ENCODE data around the gene RBFA. TPM values are rescaled to one million over a fixed set of nuclear protein-coding genes. Genes with fewer than 3 reads are reported as not detected.

RBFA gene
- total RNA-seq, 2 donors from 2014 or later, result 9.9 to 16.6 TPM

- H3K27ac ChIP-seq, result no peak overlapping the region
- intact Hi-C loops (cut with DNase I), result no loop called here
- WGBS, 2 donors, result 75 to 82% methylated on average over 6 of the region's 6 CpGs
Measured at GRCh38 chr18:80059945-80060344, 25.7 kb downstream of the RBFA start.

DNA sequence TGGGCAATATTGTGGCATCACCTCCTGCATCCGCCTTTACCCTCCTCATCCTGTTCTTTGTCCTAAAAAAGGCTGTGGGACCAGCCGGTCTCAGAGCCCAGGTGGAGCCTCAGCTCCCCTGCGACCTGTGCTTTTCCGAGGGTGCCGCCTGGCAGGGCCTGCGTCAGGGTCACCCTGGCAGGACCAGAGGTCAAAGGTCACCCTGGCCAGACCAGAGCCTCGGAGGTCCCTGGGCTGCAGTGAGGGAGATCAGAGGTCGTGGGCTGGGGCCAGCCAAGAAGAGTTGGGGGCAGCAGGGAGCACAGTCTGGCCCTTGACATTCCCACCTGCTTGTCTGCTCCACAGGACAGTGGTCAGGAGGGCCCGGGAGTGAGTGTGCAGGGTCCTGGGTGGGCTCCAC, 31.5 kb downstream of the RBFA start:
- intact Hi-C loops (cut with DNase I), result no loop called here
- no peak overlapping the region for H3K4me3 ChIP-seq

More at GRCh38 chr18:80059945-80060344, 25.7 kb downstream of the RBFA start:
- peaks cover 0 to 4% (median 0%) of the 10 kb centered on the region in 3 donors for H3K9me3 ChIP-seq
- ATAC-seq (no peak), DNase-seq (no peak)
- H3K27me3 ChIP-seq, result no peaks in the 10 kb centered on the region
- no peaks in the 10 kb centered on the region for H3K4me1 ChIP-seq
- H3K36me3 ChIP-seq (replicated peaks in 1 of 2; ENCODE audit: insufficient read depth in 1 of 2, low read depth in 2 of 2), result no peaks in the 10 kb centered on the region
- H3K4me3 ChIP-seq, result no peak overlapping the region
- no peak for TF ChIP-seq CTCF (IDR thresholded peaks at IDR 0.05)
- TF ChIP-seq POLR2A (IDR thresholded peaks at IDR 0.05), result no peak

DNA sequence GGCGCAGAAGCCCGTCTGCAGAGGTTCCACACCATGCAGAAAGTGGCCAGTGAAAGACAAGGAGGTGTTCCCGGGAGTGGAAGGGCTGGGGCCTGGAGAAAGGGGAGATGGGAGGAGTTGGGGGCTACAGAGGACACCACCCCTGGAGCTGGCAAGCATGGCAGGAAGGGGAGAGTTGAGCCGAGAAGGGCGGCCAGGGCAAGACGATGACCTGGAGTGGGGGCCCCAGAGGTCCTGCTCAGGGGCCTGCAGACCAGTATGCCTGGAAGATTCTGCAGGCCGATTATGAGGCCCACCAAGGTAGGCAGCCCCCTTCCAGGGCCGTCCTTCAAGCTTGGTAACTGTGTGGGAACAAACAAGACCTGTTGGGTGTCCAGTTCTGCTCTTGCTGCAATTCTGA, 33.1 kb downstream of the RBFA start:
- no peaks in the 10 kb centered on the region for H3K36me3 ChIP-seq (replicated peaks in 1 of 2; ENCODE audit: insufficient read depth in 1 of 2, low read depth in 2 of 2)
- ATAC-seq, result no peak
- DNase-seq, result no peak
- H3K27me3 ChIP-seq, result no peaks in the 10 kb centered on the region
- peaks cover 0 to 4% (median 0%) of the 10 kb centered on the region in 3 donors for H3K9me3 ChIP-seq
- H3K27ac ChIP-seq, result no peak overlapping the region
- 82% methylated on average over 8 of the region's 8 CpGs for WGBS, 2 donors
- intact Hi-C loops (cut with DNase I), result no loop called here
- no peak overlapping the region for H3K4me3 ChIP-seq
- no peaks in the 10 kb centered on the region for H3K4me1 ChIP-seq
- no peak for TF ChIP-seq CTCF (IDR thresholded peaks at IDR 0.05)
- no peak for TF ChIP-seq POLR2A (IDR thresholded peaks at IDR 0.05)

More for the DNA sequence above, 31.5 kb downstream of the RBFA start:
- Histone ChIP-seq H3K4me1 (no peaks in the 10 kb centered on the region), H3K27ac (no peak overlapping the region), H3K27me3 (no peaks in the 10 kb centered on the region), H3K9me3 (peaks cover 0 to 4% (median 0%) of the 10 kb centered on the region in 3 donors), H3K36me3 (replicated peaks in 1 of 2; ENCODE audit: insufficient read depth in 1 of 2, low read depth in 2 of 2) (no peaks in the 10 kb centered on the region)
- DNase-seq (no peak), ATAC-seq (no peak)
- TF ChIP-seq POLR2A (IDR thresholded peaks at IDR 0.05), result no peak
- no peak for TF ChIP-seq CTCF (IDR thresholded peaks at IDR 0.05)
- 87 to 89% methylated on average over 7 to 9 of the region's 9 CpGs for WGBS, 2 donors

GRCh38 chr18:80067897-80068296, 33.7 kb downstream of the RBFA start:
- no peak for ATAC-seq
- DNase-seq, result no peak
- Histone ChIP-seq H3K27me3 (no peaks in the 10 kb centered on the region), H3K4me1 (no peaks in the 10 kb centered on the region), H3K9me3 (no peaks in the 10 kb centered on the region), H3K4me3 (no peak overlapping the region), H3K36me3 (replicated peaks in 1 of 2; ENCODE audit: insufficient read depth in 1 of 2, low read depth in 2 of 2) (no peaks in the 10 kb centered on the region), H3K27ac (no peak overlapping the region)
- no peak for TF ChIP-seq POLR2A (IDR thresholded peaks at IDR 0.05)
- no peak for TF ChIP-seq CTCF (IDR thresholded peaks at IDR 0.05)
- 85 to 90% methylated on average over 10 of the region's 10 CpGs for WGBS, 2 donors
- intact Hi-C loops (cut with DNase I), result no loop called here

- ATAC-seq, result no peak
- H3K27ac ChIP-seq, result no peak overlapping the region
- H3K36me3 ChIP-seq (replicated peaks in 1 of 2; ENCODE audit: insufficient read depth in 1 of 2, low read depth in 2 of 2), result no peaks in the 10 kb centered on the region
- no peaks in the 10 kb centered on the region for H3K27me3 ChIP-seq
- H3K4me3 ChIP-seq, result no peak overlapping the region
- TF ChIP-seq POLR2A (IDR thresholded peaks at IDR 0.05), result no peak
- TF ChIP-seq CTCF (IDR thresholded peaks at IDR 0.05), result no peak
- H3K4me1 ChIP-seq, result no peaks in the 10 kb centered on the region
- DNase-seq, result no peak
- intact Hi-C loops (cut with DNase I), result no loop called here
- no peaks in the 10 kb centered on the region for H3K9me3 ChIP-seq
- WGBS, 2 donors, result 71 to 74% methylated on average over 10 of the region's 10 CpGs
Measured at GRCh38 chr18:80068571-80069272, 34.5 kb downstream of the RBFA start.

Data from body of pancreas (tissue), 4 donors.